Skeletal muscle tissue (tissue), 4 donors: ENCODE measurements around the gene UTS2B. TPM values are rescaled to one million over a fixed set of nuclear protein-coding genes. Genes with fewer than 3 reads are reported as not detected.

Experiments
- H3K27ac ChIP-seq: one replicate; pipeline ENCODE4 v1.7.0; 2013; ENCODE audit warnings: mild to moderate bottlenecking, low read depth, low read length, inconsistent platforms
- H3K27me3 ChIP-seq, 3 donors: one replicate each; pipeline ENCODE4 v1.7.0; 2013; ENCODE audit warnings: low read length in 3 of 3; ENCODE audit not compliant: control insufficient read depth in 3 of 3, insufficient read depth in 3 of 3
- H3K36me3 ChIP-seq, 3 donors: one replicate each; pipeline ENCODE4 v1.7.0; 2013; ENCODE audit warnings: low read length in 3 of 3; ENCODE audit not compliant: control insufficient read depth in 3 of 3, insufficient read depth in 3 of 3
- H3K4me1 ChIP-seq, 3 donors: one replicate each; pipeline ENCODE4 v1.7.0; 2013; ENCODE audit warnings: low read length in 3 of 3, mild to moderate bottlenecking in 3 of 3; ENCODE audit not compliant: control insufficient read depth in 3 of 3, insufficient read depth in 3 of 3
- H3K4me3 ChIP-seq, 3 donors: one replicate each; pipeline ENCODE4 v1.7.0; 2013; ENCODE audit warnings: low read length in 3 of 3
- H3K9ac ChIP-seq, 3 donors: one replicate each; pipeline ENCODE4 v1.7.0; 2013; ENCODE audit warnings: low read length in 3 of 3, mild to moderate bottlenecking in 3 of 3, moderate library complexity in 2 of 3, low read depth in 1 of 3
- H3K9me3 ChIP-seq, 3 donors: one replicate each; pipeline ENCODE4 v1.7.0; 2013; ENCODE audit warnings: low read length in 3 of 3; ENCODE audit not compliant: control insufficient read depth in 3 of 3
- total RNA-seq: library from RNA; depleted of rRNA; stranded (reverse); fragments of >200 nt; gene quantifications from one replicate; pipeline ENCODE4 v1.2.3, GENCODE V29; 2014
- donor health status: Osteomylitis.

Gene UTS2B
- total RNA-seq, 1 donor from 2014 or later, result not detected

DNA sequence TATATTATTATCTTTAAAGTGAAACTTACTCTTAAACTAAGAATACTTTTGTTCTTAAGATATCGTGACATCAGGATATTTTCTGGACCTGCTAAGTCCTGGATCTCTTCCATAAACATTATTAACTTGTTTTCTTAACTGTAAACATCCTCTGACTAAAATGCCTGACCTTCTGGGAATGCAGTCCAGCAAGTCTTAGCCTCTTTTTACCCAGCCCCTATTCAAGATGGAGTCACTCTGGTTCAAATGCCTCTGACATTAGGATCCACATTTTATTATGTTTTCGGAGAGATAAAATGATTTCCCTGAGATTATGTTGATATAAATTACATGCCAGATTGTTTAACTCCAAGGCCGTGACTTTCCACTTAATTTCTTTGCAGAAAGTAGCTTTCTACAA is 93.7 kb downstream of the UTS2B start:
- H3K4me1 ChIP-seq, result no peaks in the 10 kb centered on the region
- H3K9me3 ChIP-seq, result no peaks in the 10 kb centered on the region
- H3K4me3 ChIP-seq, result no peak overlapping the region
- H3K27ac ChIP-seq, result no peak overlapping the region
- H3K36me3 ChIP-seq, result no peaks in the 10 kb centered on the region
- no peaks in the 10 kb centered on the region for H3K27me3 ChIP-seq
- H3K9ac ChIP-seq, result no peak overlapping the region

DNA sequence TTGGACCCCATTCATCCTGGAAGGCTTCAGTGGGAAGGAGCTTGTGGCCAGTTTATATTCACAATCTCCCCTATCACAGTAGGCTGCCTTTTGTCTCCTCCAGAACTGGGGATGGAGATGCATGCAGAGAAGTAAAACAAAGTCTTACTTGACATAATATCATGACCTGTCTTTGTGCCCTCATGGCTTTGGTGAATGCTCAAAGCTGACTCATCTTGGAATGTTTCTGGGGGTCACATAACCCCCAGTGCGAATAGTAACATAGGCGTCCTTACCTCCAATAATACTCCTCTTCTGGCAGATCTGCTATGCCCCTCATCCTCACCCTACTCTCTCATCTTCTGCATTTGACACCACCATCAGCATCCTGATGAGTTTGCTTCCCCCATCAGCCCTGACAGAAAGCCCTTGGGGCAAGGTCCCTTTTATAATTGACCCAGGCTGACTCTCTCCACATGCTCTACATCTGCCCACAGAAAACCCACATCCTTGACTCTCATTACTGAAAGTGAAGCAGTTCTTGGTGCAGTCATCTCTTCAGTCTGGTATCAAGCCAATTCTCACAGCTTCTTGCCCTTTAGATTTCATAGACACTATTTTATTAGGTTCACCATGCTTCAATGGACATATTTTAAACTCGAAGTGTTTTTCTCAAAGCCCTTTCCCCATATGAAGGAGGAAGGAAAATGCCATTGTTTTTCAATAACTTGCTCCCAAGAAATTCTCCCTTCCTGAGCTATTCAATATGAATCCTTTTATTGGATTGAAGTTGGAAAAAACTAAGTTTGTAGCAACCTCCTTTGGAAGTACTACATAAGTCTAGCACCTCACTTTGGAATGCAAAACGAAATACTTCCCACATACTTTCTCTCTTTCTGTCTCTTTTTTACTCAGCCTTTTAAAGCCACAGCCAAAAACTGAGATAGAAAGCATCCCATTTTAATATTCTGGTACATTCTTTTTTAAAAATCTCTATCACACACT is 94.7 kb downstream of the UTS2B start:
- H3K36me3 ChIP-seq, result no peaks in the 10 kb centered on the region
- no peaks in the 10 kb centered on the region for H3K27me3 ChIP-seq
- H3K27ac ChIP-seq, result no peak overlapping the region
- H3K4me1 ChIP-seq, result no peaks in the 10 kb centered on the region
- H3K4me3 ChIP-seq, result no peak overlapping the region
- H3K9ac ChIP-seq, result no peak overlapping the region
- no peaks in the 10 kb centered on the region for H3K9me3 ChIP-seq

DNA sequence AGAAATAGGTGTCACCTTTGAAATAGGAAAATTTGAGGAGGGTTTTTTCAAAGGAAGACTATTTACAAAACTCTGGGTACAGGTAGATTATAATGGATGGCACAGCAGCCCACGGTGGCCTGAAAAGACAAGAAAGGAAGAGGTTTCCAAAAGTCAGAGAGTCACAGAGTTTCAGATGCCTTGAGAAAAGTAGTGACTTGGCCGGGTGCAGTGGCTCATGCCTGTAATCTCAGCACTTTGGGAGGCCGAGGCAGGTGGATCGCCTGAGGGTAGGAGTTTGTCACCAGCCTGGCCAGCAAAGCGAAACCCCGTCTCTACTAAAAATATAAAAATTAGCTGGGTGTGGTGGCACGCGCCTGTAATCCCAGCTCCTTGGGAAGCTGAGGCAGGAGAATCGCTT is 96.1 kb downstream of the UTS2B start:
- no peaks in the 10 kb centered on the region for H3K36me3 ChIP-seq
- H3K27me3 ChIP-seq, result no peaks in the 10 kb centered on the region
- no peak overlapping the region for H3K4me3 ChIP-seq
- no peaks in the 10 kb centered on the region for H3K4me1 ChIP-seq
- no peak overlapping the region for H3K27ac ChIP-seq
- H3K9ac ChIP-seq, result no peak overlapping the region
- no peaks in the 10 kb centered on the region for H3K9me3 ChIP-seq

DNA sequence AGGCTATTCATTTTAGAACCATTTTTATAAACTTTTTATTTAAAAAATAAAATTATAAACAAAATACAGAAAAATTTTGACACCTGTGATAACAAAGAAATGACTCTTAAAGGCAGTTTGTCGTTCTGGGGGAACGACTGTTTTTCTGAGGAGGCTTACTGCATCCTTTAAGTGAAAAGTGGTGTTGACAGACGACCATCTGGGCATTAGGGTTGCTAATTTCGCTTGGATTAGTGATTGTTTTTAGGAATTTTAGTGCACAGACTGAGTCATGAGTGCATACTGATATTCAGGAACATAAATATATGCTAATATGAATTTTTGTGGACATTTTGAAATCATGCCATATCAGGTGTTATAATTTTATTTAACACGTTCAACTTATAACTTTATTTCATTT is 102.8 kb downstream of the UTS2B start:
- no peaks in the 10 kb centered on the region for H3K27me3 ChIP-seq
- H3K27ac ChIP-seq, result no peak overlapping the region
- H3K9me3 ChIP-seq, result no peaks in the 10 kb centered on the region
- no peak overlapping the region for H3K9ac ChIP-seq
- H3K36me3 ChIP-seq, result no peaks in the 10 kb centered on the region
- H3K4me1 ChIP-seq, result no peaks in the 10 kb centered on the region
- H3K4me3 ChIP-seq, result no peak overlapping the region

DNA sequence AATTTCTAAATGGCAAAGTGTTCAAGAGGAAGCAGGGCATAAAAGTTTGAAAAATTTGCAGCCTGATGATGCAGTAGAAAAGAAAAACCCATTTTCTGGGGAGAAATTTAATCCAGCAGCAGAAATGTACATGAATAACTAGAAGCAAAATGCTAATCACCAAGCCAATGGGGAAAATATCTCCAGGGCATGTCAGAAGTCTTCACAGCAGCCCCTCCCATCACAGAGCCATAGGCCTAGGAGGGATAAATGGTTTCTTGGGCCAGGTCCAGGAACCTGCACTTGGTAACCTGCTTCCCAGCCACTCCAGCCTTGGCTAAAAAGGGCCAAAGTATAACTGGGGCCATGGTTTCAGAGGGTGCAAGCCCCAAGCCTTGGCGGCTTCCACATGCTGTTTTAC is 108.7 kb downstream of the UTS2B start:
- no peak overlapping the region for H3K9ac ChIP-seq
- H3K36me3 ChIP-seq, result no peaks in the 10 kb centered on the region
- H3K27ac ChIP-seq, result no peak overlapping the region
- H3K4me3 ChIP-seq, result no peak overlapping the region
- H3K27me3 ChIP-seq, result no peaks in the 10 kb centered on the region
- H3K4me1 ChIP-seq, result no peaks in the 10 kb centered on the region
- no peaks in the 10 kb centered on the region for H3K9me3 ChIP-seq

- no peak overlapping the region for H3K9ac ChIP-seq
- no peaks in the 10 kb centered on the region for H3K9me3 ChIP-seq
- no peak overlapping the region for H3K27ac ChIP-seq
- no peak overlapping the region for H3K4me3 ChIP-seq
- no peaks in the 10 kb centered on the region for H3K27me3 ChIP-seq
- no peaks in the 10 kb centered on the region for H3K36me3 ChIP-seq
- no peaks in the 10 kb centered on the region for H3K4me1 ChIP-seq
Observed at GRCh38 chr3:191220908-191221307, 109.4 kb downstream of the UTS2B start.

GRCh38 chr3:191217301-191217700 is 113.0 kb downstream of the UTS2B start:
- Histone ChIP-seq H3K9me3 (no peaks in the 10 kb centered on the region), H3K4me1 (no peaks in the 10 kb centered on the region), H3K36me3 (no peaks in the 10 kb centered on the region)

More at GRCh38 chr3:191217301-191217700, 113.0 kb downstream of the UTS2B start:
- H3K9ac ChIP-seq, result no peak overlapping the region
- H3K27me3 ChIP-seq, result no peaks in the 10 kb centered on the region
- no peak overlapping the region for H3K4me3 ChIP-seq
- H3K27ac ChIP-seq, result no peak overlapping the region

Other genes starting within 250 kb of the UTS2B start
- gene OSTN, start 131.3 kb downstream of the UTS2B start, total RNA-seq, result 6.8 TPM
- 24.0 TPM for gene CCDC50, start 1.1 kb downstream of the UTS2B start, total RNA-seq
- gene PYDC2, start 130.6 kb upstream of the UTS2B start, total RNA-seq, result not detected